GM12873 (cell line): ENCODE results near the gene NCF4.

Source experiments
- CTCF ChIP-seq: IDR thresholded peaks from 2 replicates; pipeline ENCODE4 v1.5.1; 2012; ENCODE audit warnings: low read depth, mild to moderate bottlenecking, moderate library complexity, low read length, control low read depth; ENCODE audit not compliant: insufficient read depth; ENCODE audit errors: missing control alignments

Gene NCF4

GRCh38 chr22:36839356-36840073, 21.3 kb upstream of the NCF4 start:
- no peak for TF ChIP-seq CTCF

GRCh38 chr22:36840106-36840505, 20.7 kb upstream of the NCF4 start:
- TF ChIP-seq CTCF = no peak

GRCh38 chr22:36846271-36846670, 14.5 kb upstream of the NCF4 start:
- TF ChIP-seq CTCF = no peak

- no peak for TF ChIP-seq CTCF
Observed at GRCh38 chr22:36846949-36847348, 13.9 kb upstream of the NCF4 start.

GRCh38 chr22:36850056-36850455, 10.8 kb upstream of the NCF4 start:
- TF ChIP-seq CTCF = no peak

- TF ChIP-seq CTCF = no peak
Observed at GRCh38 chr22:36850682-36851081, 10.1 kb upstream of the NCF4 start.

GRCh38 chr22:36852056-36852973, 8.5 kb upstream of the NCF4 start:
- TF ChIP-seq CTCF = no peak
